Natural killer cell (primary cell): ENCODE measurements around the gene PCAT6. TPM values are rescaled to one million over a fixed set of nuclear protein-coding genes. Genes with fewer than 3 reads are reported as not detected.

Source experiments
- ATAC-seq, 3 donors: fragments of 150-1000 bp in 2 of 3; fragments of 200-7000 bp in 1 of 3; cut with Tn5 transposase; 1 replicate in 1 of 3; 2 replicates in 2 of 3; pipeline ENCODE4 v1.10.0; 2021; ENCODE audit warnings: mild to moderate bottlenecking in 2 of 3, moderate library complexity in 2 of 3
- DNase-seq, 2 donors: peaks; one replicate each; pipeline versions ENCODE4 v3.0.0 to v3.0.0-alpha.2; 2013 to 2021; ENCODE audit warnings: mixed read lengths in 1 of 2
- H3K27ac ChIP-seq: one replicate; pipeline ENCODE4 v1.5.1; 2013; ENCODE audit warnings: mild to moderate bottlenecking, low read length
- H3K27me3 ChIP-seq: one replicate; pipeline ENCODE4 v1.6.1; 2013; ENCODE audit warnings: low read length; ENCODE audit not compliant: control insufficient read depth, insufficient read depth
- H3K36me3 ChIP-seq: one replicate; pipeline ENCODE4 v1.6.1; 2013; ENCODE audit warnings: low read length; ENCODE audit not compliant: control insufficient read depth, insufficient read depth
- H3K4me1 ChIP-seq: one replicate; pipeline ENCODE4 v1.6.1; 2013; ENCODE audit warnings: low read length; ENCODE audit not compliant: control insufficient read depth, insufficient read depth
- H3K4me3 ChIP-seq: one replicate; pipeline ENCODE4 v1.5.1; 2013; ENCODE audit warnings: low read length
- H3K9me3 ChIP-seq: one replicate; pipeline ENCODE4 v1.6.1; 2013; ENCODE audit warnings: low read length; ENCODE audit not compliant: control insufficient read depth, insufficient read depth
- H3K27ac Mint-ChIP-seq, 2 donors: one replicate each; pipeline ENCODE4 v1.8.0; 2022; ENCODE audit warnings: mild to moderate bottlenecking in 2 of 2, mixed read lengths in 2 of 2, moderate library complexity in 1 of 2
- H3K27me3 Mint-ChIP-seq, 2 donors: one replicate each; pipeline ENCODE4 v1.8.0; 2022; ENCODE audit warnings: low read depth in 2 of 2, mixed read lengths in 2 of 2
- H3K36me3 Mint-ChIP-seq: one replicate; pipeline ENCODE4 v1.8.0; 2022; ENCODE audit warnings: mixed read lengths
- H3K4me1 Mint-ChIP-seq, 2 donors: one replicate each; pipeline ENCODE4 v1.8.0; 2022; ENCODE audit warnings: mixed read lengths in 2 of 2
- H3K4me3 Mint-ChIP-seq: one replicate; pipeline ENCODE4 v1.8.0; 2022; ENCODE audit warnings: mild to moderate bottlenecking, moderate library complexity, mixed read lengths
- H3K9me3 Mint-ChIP-seq, 2 donors: one replicate each; pipeline ENCODE4 v1.8.0; 2022; ENCODE audit warnings: mixed read lengths in 2 of 2
- CTCF ChIP-seq: fragments of 200-600 bp; IDR thresholded peaks from one replicate; pipeline ENCODE4 v1.8.0; 2022; ENCODE audit warnings: antibody characterized with exemption
- WGBS: methylation state at CpG from one replicate; pipeline ENCODE4 v1.1.7; 2013; ENCODE audit warnings: missing lambda C conversion rate; ENCODE audit not compliant: insufficient coverage; 5-methylcytosine and 5-hydroxymethylcytosine counted together
- intact Hi-C: fragments of 100-400 bp; cut with micrococcal nuclease; formaldehyde crosslinking; loops from one replicate; pipeline ENCODE4 v1.14.2; 2022
- total RNA-seq, 4 donors: library from RNA; stranded (reverse); fragments of 120-200 nt in 1 of 4; gene quantifications; one replicate each; pipeline versions ENCODE4 v1.2.3 to v1.2.4, GENCODE V29; 2013 to 2022

PCAT6 gene
- total RNA-seq, 3 donors from 2014 or later (not counting 1 experiment from before 2014, with no cell fraction given): 1.1 to 1.5 TPM; not detected in 1

DNA sequence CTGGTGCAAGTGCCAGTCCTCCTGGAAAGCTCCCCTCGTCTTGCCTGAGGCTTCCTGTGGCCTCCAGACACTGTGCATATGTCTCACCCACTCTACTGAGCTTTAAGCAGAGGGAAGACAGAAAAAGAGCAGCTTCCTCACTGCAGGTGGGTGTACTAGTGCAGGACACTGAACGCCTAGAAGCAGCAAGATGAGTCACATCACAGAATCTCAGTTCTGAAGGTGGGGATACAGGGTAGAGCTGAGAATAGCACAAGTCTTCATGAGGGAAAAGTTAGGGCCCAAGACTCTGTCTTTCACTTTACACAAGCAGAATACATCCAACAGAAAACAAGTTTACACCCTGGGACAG lies 37.4 kb downstream of the PCAT6 start:
- intact Hi-C loops: no loop called here
- no peaks in the 10 kb centered on the region for H3K36me3 Mint-ChIP-seq
- Histone ChIP-seq H3K27ac (no peak overlapping the region), H3K27me3 (no peaks in the 10 kb centered on the region), H3K4me3 (no peak overlapping the region), H3K36me3 (no peaks in the 10 kb centered on the region), H3K4me1 (no peaks in the 10 kb centered on the region), H3K9me3 (no peaks in the 10 kb centered on the region)
- no peak overlapping the region for H3K27ac Mint-ChIP-seq
- H3K4me1 Mint-ChIP-seq: no peaks in the 10 kb centered on the region
- no peak for TF ChIP-seq CTCF
- DNase-seq (no peak), ATAC-seq (no peak)
- 26% methylated on average over 2 of the region's 2 CpGs for WGBS
- H3K4me3 Mint-ChIP-seq: no peak overlapping the region
- H3K27me3 Mint-ChIP-seq: no peaks in the 10 kb centered on the region
- H3K9me3 Mint-ChIP-seq: no peaks in the 10 kb centered on the region

- 83% methylated on average over 7 of the region's 7 CpGs for WGBS
- H3K4me3 ChIP-seq: no peak overlapping the region
- intact Hi-C loops: no loop called here
Observed at GRCh38 chr1:202850593-202851362, 40.0 kb downstream of the PCAT6 start.

GRCh38 chr1:202852163-202852904 lies 41.6 kb downstream of the PCAT6 start:
- no peaks in the 10 kb centered on the region for H3K27me3 ChIP-seq
- ATAC-seq (peak; percentile 70 to 74 (median 71)), DNase-seq (peak in 1 of 2 donors; percentile 60)
- Mint-ChIP-seq H3K27me3 (no peaks in the 10 kb centered on the region), H3K9me3 (no peaks in the 10 kb centered on the region), H3K27ac (no peak overlapping the region), H3K4me3 (no peak overlapping the region), H3K4me1 (no peaks in the 10 kb centered on the region), H3K36me3 (no peaks in the 10 kb centered on the region)
- no peaks in the 10 kb centered on the region for H3K9me3 ChIP-seq
- H3K4me3 ChIP-seq: no peak overlapping the region
- TF ChIP-seq CTCF: peak; percentile 30
- intact Hi-C loops: loop anchor here (1.0 kb wide), 1 partner anchor 102 kb away; no protein-coding TSS in a partner anchor
- H3K27ac ChIP-seq: no peak overlapping the region
- H3K4me1 ChIP-seq: no peaks in the 10 kb centered on the region
- 66% methylated on average over 15 of the region's 15 CpGs for WGBS
- no peaks in the 10 kb centered on the region for H3K36me3 ChIP-seq

More at GRCh38 chr1:202850593-202851362, 40.0 kb downstream of the PCAT6 start:
- Mint-ChIP-seq H3K27me3 (no peaks in the 10 kb centered on the region), H3K27ac (no peak overlapping the region), H3K4me3 (no peak overlapping the region), H3K4me1 (no peaks in the 10 kb centered on the region), H3K36me3 (no peaks in the 10 kb centered on the region), H3K9me3 (no peaks in the 10 kb centered on the region)
- Histone ChIP-seq H3K4me1 (no peaks in the 10 kb centered on the region), H3K27me3 (no peaks in the 10 kb centered on the region), H3K9me3 (no peaks in the 10 kb centered on the region), H3K27ac (no peak overlapping the region), H3K36me3 (no peaks in the 10 kb centered on the region)
- TF ChIP-seq CTCF: no peak
- ATAC-seq: no peak
- no peak for DNase-seq
